H54 (cell line): ENCODE measurements around the gene DEFB131A.
"Not testable (repeated sequence)": the region's sequence is repeated elsewhere in the genome, so short reads cannot be mapped to it uniquely, and the experiment has no call there.

Experiments
- DNase-seq: peaks from one replicate; pipeline ENCODE4 v3.0.0; 2011; ENCODE audit warnings: low spot score, mixed read lengths; ENCODE audit not compliant: insufficient read length
- FAIRE-seq: peaks from 3 replicates; lab custom pipeline; 2011; peaks lifted over from hg19 to GRCh38; lab: Jason Lieb, UNC
- POLR2A ChIP-seq: IDR thresholded peaks from 2 replicates; pipeline ENCODE4 v1.6.1; 2011; ENCODE audit warnings: low read depth, mild to moderate bottlenecking, low read length

DEFB131A gene

GRCh38 chr4:9444114-9444513 is at the start of gene DEFB131A:
DEFB131A (plus strand) TSS chr4:9444414; CDS start chr4:9444534, 120 bp downstream.
- DNase-seq, FAIRE-seq: not testable (repeated sequence)

DNA sequence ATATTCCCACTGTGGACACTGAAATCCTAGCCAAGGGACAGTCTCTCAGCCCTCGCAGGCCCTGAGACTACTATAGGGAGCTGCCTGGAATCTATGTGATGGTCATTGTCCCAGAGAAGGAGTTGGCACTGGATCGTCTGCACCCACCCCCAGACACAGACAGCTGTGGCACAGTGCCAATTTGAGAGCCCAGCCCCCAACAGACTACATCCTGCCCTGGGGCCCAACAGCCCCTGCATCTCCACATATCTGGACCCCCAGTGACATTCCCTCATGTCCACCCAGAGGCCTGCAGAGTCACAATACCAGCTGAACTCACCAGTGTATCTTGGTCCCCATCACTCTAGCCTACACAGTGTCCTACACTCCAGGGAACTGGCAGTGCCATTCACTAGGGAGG is 38.4 kb upstream of the DEFB131A start:
- FAIRE-seq, DNase-seq: not testable (repeated sequence)

- not testable (repeated sequence) for DNase-seq, FAIRE-seq
Observed at GRCh38 chr4:9406491-9406890, 37.7 kb upstream of the DEFB131A start.

DNA sequence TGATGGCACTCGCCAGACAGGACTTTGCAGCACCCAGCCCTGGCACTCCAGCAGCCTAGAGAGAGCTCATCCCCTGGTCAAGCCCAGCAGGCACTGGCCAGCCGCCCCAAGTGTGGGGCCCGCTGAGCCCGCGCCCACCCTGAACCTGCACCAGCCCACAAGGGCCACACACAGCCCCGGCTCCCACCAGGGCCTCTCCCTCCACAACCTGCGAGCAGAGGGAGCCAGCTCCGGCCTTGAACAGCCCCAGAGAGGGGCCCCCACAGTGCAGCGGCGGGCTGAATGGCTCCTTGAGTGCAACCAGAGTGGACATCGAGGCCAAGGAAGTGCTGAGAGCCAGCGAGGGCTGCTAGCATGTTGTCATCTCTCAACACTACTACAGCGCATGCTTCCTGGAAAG is 34.4 kb upstream of the DEFB131A start:
- FAIRE-seq, result no peak
- DNase-seq, result no peak
- TF ChIP-seq POLR2A, result no peak

- FAIRE-seq, DNase-seq: not testable (repeated sequence)
Observed at GRCh38 chr4:9421884-9422455, 22.2 kb upstream of the DEFB131A start.

GRCh38 chr4:9425916-9426315 is 18.3 kb upstream of the DEFB131A start:
- not testable (repeated sequence) for FAIRE-seq, DNase-seq

DNA sequence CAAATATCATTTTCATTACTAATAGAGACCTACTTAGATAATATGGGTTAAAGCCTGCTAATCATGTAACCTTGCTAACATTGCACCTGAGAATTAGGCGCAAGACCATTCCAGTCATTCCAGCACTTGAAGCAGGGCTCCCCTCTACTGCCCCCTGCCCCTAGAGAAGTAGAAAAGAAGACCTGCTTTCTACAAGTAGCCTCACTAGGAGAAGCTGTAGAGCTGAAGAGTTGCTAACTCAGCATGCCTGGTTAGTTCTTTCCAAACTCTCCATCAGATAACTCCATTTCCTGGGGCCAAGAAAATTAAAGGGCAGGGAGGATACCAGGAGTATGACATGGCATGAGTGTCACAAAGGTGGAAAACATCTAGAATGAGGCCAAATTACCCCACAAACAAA is 14.2 kb upstream of the DEFB131A start:
- not testable (repeated sequence) for DNase-seq, FAIRE-seq

- FAIRE-seq, DNase-seq: not testable (repeated sequence)
Observed at GRCh38 chr4:9433320-9433719, 10.9 kb upstream of the DEFB131A start.

DNA sequence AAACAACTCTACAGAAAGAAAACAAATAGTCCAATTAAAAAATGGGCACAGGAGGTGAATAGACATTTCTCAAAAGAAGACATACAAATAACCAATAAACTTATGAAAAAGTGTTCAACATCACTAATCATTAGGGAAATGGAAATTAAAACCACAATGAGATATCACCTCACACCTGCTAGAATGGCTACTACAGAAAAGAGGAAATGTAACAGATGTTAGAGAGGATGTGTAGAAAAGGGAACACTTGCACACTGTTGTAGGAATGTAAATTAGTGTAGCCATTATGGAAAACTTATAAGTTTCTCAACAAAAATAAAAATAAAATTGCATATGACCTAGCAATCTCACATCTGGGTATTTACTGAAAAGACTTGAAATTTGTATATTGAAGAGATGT is 7.5 kb upstream of the DEFB131A start:
- DNase-seq, result not testable (repeated sequence)

GRCh38 chr4:9442355-9442754 is 1.9 kb upstream of the DEFB131A start:
- not testable (repeated sequence) for DNase-seq, FAIRE-seq

More for the DNA sequence above, 7.5 kb upstream of the DEFB131A start:
- FAIRE-seq, result not testable (repeated sequence)

- not testable (repeated sequence) for FAIRE-seq, DNase-seq
Observed at GRCh38 chr4:9444681-9445080, 467 bp downstream of the DEFB131A start.

GRCh38 chr4:9452251-9452650 is 8.0 kb downstream of the DEFB131A start:
- DNase-seq, FAIRE-seq: not testable (repeated sequence)

- not testable (repeated sequence) for FAIRE-seq, DNase-seq
Observed at GRCh38 chr4:9454284-9454683, 10.1 kb downstream of the DEFB131A start.

DNA sequence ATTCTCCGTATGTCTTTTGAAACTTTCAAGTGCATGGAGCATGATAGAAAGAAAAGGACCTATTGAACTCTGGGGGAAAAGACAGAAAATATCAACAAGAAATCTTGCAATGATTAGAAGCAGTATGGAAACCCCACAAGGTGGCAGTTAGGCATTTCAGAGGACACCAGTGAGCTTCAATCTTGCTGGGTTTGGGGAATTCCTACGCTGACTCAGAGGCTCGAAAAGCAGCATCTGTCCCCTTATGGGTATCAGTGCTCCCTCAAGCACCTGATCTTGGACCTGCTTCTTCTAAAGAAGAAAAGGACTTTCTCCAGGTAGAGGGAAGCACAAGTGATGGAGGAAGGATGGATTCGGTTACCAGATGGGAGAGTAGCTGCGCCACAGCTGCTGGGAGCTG is 10.8 kb downstream of the DEFB131A start:
- FAIRE-seq, DNase-seq: not testable (repeated sequence)

- not testable (repeated sequence) for FAIRE-seq
Observed at GRCh38 chr4:9479466-9479865, 35.3 kb downstream of the DEFB131A start.

DNA sequence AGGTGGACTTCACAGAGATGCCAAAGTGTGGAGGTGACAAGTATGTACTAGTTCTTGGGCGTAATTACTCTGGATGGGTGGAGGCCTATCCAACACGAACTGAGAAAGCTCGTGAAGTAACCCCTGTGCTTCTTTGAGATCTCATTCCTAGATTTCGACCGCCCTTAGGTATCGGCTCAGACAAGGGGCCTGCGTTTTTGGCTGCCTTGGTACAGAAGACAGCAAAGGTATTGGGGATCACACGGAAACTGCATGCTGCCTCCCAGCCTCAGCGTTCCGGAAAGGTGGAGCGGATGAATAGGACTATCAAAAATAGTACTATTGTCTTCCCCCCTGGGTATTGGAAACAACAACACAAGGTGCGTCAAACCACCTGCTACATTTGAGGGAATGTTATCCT is 35.9 kb downstream of the DEFB131A start:
- DNase-seq, FAIRE-seq: not testable (repeated sequence)

More at GRCh38 chr4:9479466-9479865, 35.3 kb downstream of the DEFB131A start:
- DNase-seq, result not testable (repeated sequence)

DNA sequence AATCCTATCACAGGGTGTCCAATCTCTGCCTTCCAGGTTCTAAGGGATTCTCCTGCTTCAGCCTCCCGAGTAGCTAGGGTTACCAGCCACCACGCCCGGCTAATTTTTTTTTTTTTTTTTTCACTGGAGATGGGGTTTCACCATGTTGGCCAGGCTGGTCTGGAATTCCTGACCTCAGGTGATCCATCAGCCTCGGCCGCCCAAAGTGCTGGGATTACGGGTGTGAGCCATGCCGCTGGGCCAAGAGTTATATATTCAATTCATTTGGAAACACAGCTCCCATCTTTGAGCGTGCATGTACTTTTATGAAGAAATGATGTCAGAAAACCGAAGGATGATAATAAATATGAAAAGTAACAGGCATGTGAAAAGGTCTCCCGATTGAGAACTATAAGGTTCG is 38.7 kb downstream of the DEFB131A start:
- not testable (repeated sequence) for DNase-seq, FAIRE-seq

- not testable (repeated sequence) for FAIRE-seq, DNase-seq
Observed at GRCh38 chr4:9483682-9484081, 39.5 kb downstream of the DEFB131A start.

GRCh38 chr4:9486880-9487279 is 42.7 kb downstream of the DEFB131A start:
- not testable (repeated sequence) for FAIRE-seq

GRCh38 chr4:9488796-9489195 is 44.6 kb downstream of the DEFB131A start:
- not testable (repeated sequence) for DNase-seq, FAIRE-seq

More at GRCh38 chr4:9486880-9487279, 42.7 kb downstream of the DEFB131A start:
- DNase-seq, result not testable (repeated sequence)

- not testable (repeated sequence) for DNase-seq, FAIRE-seq
Observed at GRCh38 chr4:9490496-9490895, 46.3 kb downstream of the DEFB131A start.
